ENCODE data around the gene LRP6.
A peak's percentile ranks its signal among the peaks of the same experiment; 100 is the strongest.

Gene LRP6

DNA sequence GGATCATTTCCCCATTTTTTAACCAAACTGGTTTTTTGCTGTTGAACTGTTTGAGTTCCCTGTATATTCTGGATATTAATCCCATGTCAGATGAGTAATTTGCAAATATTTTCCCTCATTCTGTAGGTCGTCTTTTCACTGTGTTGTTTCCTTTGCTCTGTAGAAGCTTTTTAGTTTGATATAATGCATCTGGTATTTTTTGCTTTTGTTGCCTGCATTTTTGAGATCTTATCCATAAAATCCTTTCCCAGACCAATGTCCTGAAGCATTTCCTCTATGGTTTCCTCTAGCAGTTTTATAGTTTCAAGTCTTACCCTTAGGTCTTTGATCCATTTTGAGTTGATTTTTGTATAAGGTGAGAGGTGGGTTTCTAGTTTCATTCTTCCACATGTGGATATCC is 71.3 kb downstream of the LRP6 start:
- H3K79me1 ChIP-seq (ENCODE audit: low read length) = no peaks in the 10 kb centered on the region
- H3K23ac ChIP-seq (ENCODE audit: low read length) = no peak overlapping the region
- no CpG with 5 or more reads among the region's 1 CpG for WGBS (ENCODE audit: extremely low coverage, insufficient coverage, insufficient read length)
- no peak overlapping the region for H3K4me2 ChIP-seq (ENCODE audit: low read length)
- no peak overlapping the region for H3K9ac ChIP-seq (ENCODE audit: low read length)
- H3K27ac ChIP-seq (ENCODE audit: low read depth, low read length) = no peak overlapping the region
- H2BK12ac ChIP-seq (ENCODE audit: low read length) = no peak overlapping the region
- H4K12ac ChIP-seq (ENCODE audit: low read depth, low read length) = no peak overlapping the region
- no peak overlapping the region for H4K8ac ChIP-seq (ENCODE audit: low read depth, low read length)
- H4K91ac ChIP-seq (ENCODE audit: low read depth, low read length) = no peak overlapping the region
- no peak overlapping the region for H2AK5ac ChIP-seq (ENCODE audit: low read length)
- H3K4me3 ChIP-seq (ENCODE audit: low read depth, low read length) = no peak overlapping the region
- no peaks in the 10 kb centered on the region for H3K4me1 ChIP-seq (ENCODE audit: control insufficient read depth in 1 of 2, insufficient read depth in 2 of 2, low read length in 2 of 2)
- peaks cover 3 to 5% of the 10 kb centered on the region in 2 experiments for H3K36me3 ChIP-seq (ENCODE audit: control insufficient read depth in 1 of 2, insufficient read depth in 2 of 2, low read length in 2 of 2)
- no peaks in the 10 kb centered on the region for H3K79me2 ChIP-seq (ENCODE audit: control insufficient read depth, insufficient read depth, low read length, poor library complexity)
- H3K18ac ChIP-seq (ENCODE audit: low read length) = no peak overlapping the region
- H3K14ac ChIP-seq (ENCODE audit: low read length) = no peak overlapping the region
- H3K27me3 ChIP-seq (ENCODE audit: insufficient read depth, low read length) = no peaks in the 10 kb centered on the region
- H3K4ac ChIP-seq (ENCODE audit: low read depth, low read length) = no peak overlapping the region
- DNase-seq = peak in 1 of 2 donors; percentile 28
- H2BK120ac ChIP-seq (ENCODE audit: insufficient read depth, low read length, poor library complexity) = no peak overlapping the region
- H2BK5ac ChIP-seq (ENCODE audit: low read depth, low read length, poor library complexity) = no peak overlapping the region
- no peaks in the 10 kb centered on the region for H3K9me3 ChIP-seq (ENCODE audit: insufficient read depth, low read depth, low read length)
- H2AFZ ChIP-seq (ENCODE audit: insufficient read depth, low read length, poor library complexity) = no peak overlapping the region

DNA sequence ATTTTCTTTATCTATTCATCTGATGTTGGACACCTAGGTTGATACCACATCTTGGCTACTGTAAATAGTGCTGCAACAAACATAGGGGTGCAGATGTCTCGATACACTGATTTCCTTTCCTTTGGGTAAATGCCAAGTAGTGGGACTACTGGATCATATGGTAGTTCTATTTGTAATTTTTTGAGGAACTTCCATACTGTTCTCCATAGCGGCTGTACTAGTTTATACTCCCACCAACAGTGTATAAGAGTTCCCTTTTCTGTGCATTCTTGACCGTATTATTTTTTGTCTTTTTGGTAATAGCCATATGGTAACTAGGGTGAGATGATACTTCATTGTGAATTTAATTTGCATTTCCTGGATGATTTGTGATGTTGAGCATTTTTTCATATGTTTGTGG is 71.8 kb downstream of the LRP6 start:
- no peak overlapping the region for H2AFZ ChIP-seq (ENCODE audit: insufficient read depth, low read length, poor library complexity)
- H2AK5ac ChIP-seq (ENCODE audit: low read length) = no peak overlapping the region
- no peaks in the 10 kb centered on the region for H3K79me1 ChIP-seq (ENCODE audit: low read length)
- H2BK120ac ChIP-seq (ENCODE audit: insufficient read depth, low read length, poor library complexity) = no peak overlapping the region
- H3K4me2 ChIP-seq (ENCODE audit: low read length) = no peak overlapping the region
- H4K12ac ChIP-seq (ENCODE audit: low read depth, low read length) = no peak overlapping the region
- H3K9ac ChIP-seq (ENCODE audit: low read length) = no peak overlapping the region
- H4K91ac ChIP-seq (ENCODE audit: low read depth, low read length) = no peak overlapping the region
- H3K23ac ChIP-seq (ENCODE audit: low read length) = no peak overlapping the region
- no peak overlapping the region for H3K14ac ChIP-seq (ENCODE audit: low read length)
- peaks cover 3 to 5% of the 10 kb centered on the region in 2 experiments for H3K36me3 ChIP-seq (ENCODE audit: control insufficient read depth in 1 of 2, insufficient read depth in 2 of 2, low read length in 2 of 2)
- DNase-seq = no peak
- WGBS (ENCODE audit: extremely low coverage, insufficient coverage, insufficient read length) = no CpG with 5 or more reads among the region's 3 CpGs
- H2BK12ac ChIP-seq (ENCODE audit: low read length) = no peak overlapping the region
- H3K4me1 ChIP-seq (ENCODE audit: control insufficient read depth in 1 of 2, insufficient read depth in 2 of 2, low read length in 2 of 2) = no peaks in the 10 kb centered on the region
- H3K4me3 ChIP-seq (ENCODE audit: low read depth, low read length) = no peak overlapping the region
- H2BK5ac ChIP-seq (ENCODE audit: low read depth, low read length, poor library complexity) = no peak overlapping the region
- H3K4ac ChIP-seq (ENCODE audit: low read depth, low read length) = no peak overlapping the region
- no peak overlapping the region for H4K8ac ChIP-seq (ENCODE audit: low read depth, low read length)
- H3K79me2 ChIP-seq (ENCODE audit: control insufficient read depth, insufficient read depth, low read length, poor library complexity) = no peaks in the 10 kb centered on the region
- H3K27ac ChIP-seq (ENCODE audit: low read depth, low read length) = no peak overlapping the region
- H3K18ac ChIP-seq (ENCODE audit: low read length) = no peak overlapping the region
- no peaks in the 10 kb centered on the region for H3K27me3 ChIP-seq (ENCODE audit: insufficient read depth, low read length)
- H3K9me3 ChIP-seq (ENCODE audit: insufficient read depth, low read depth, low read length) = no peaks in the 10 kb centered on the region

DNA sequence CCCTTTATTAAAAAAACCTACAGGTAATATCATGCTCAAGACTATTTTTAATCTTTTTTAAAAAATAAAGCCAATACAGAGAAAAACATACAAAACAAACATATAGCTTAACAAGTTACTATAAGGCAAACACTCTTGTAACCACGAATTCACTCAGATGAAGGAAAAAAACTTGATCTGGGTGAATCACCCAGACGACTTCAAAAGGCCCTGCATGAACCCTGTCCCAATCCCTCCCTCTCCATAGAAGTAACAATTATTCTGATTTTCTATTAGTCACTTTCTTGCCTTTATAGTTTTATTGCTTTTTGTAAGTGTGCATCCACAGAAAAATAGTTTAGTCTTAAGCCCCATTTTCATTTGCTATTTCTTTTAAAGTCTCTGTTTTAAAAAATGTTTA is 72.6 kb downstream of the LRP6 start:
- Histone ChIP-seq H3K79me2 (ENCODE audit: control insufficient read depth, insufficient read depth, low read length, poor library complexity) (no peaks in the 10 kb centered on the region), H4K91ac (ENCODE audit: low read depth, low read length) (no peak overlapping the region), H3K27ac (ENCODE audit: low read depth, low read length) (no peak overlapping the region), H4K12ac (ENCODE audit: low read depth, low read length) (no peak overlapping the region), H3K14ac (ENCODE audit: low read length) (no peak overlapping the region), H2AK5ac (ENCODE audit: low read length) (no peak overlapping the region), H3K9ac (ENCODE audit: low read length) (no peak overlapping the region), H3K23ac (ENCODE audit: low read length) (no peak overlapping the region), H3K27me3 (ENCODE audit: insufficient read depth, low read length) (no peaks in the 10 kb centered on the region), H2AFZ (ENCODE audit: insufficient read depth, low read length, poor library complexity) (no peak overlapping the region), H3K36me3 (ENCODE audit: control insufficient read depth in 1 of 2, insufficient read depth in 2 of 2, low read length in 2 of 2) (peaks cover 3 to 5% of the 10 kb centered on the region in 2 experiments), H2BK12ac (ENCODE audit: low read length) (no peak overlapping the region), H3K79me1 (ENCODE audit: low read length) (no peaks in the 10 kb centered on the region), H3K4ac (ENCODE audit: low read depth, low read length) (no peak overlapping the region), H3K9me3 (ENCODE audit: insufficient read depth, low read depth, low read length) (no peaks in the 10 kb centered on the region), H3K18ac (ENCODE audit: low read length) (no peak overlapping the region), H2BK5ac (ENCODE audit: low read depth, low read length, poor library complexity) (no peak overlapping the region), H3K4me2 (ENCODE audit: low read length) (no peak overlapping the region), H3K4me1 (ENCODE audit: control insufficient read depth in 1 of 2, insufficient read depth in 2 of 2, low read length in 2 of 2) (no peaks in the 10 kb centered on the region), H2BK120ac (ENCODE audit: insufficient read depth, low read length, poor library complexity) (no peak overlapping the region), H3K4me3 (ENCODE audit: low read depth, low read length) (no peak overlapping the region), H4K8ac (ENCODE audit: low read depth, low read length) (no peak overlapping the region)
- WGBS (ENCODE audit: extremely low coverage, insufficient coverage, insufficient read length) = no CpG with 5 or more reads among the region's 2 CpGs
- DNase-seq = no peak

DNA sequence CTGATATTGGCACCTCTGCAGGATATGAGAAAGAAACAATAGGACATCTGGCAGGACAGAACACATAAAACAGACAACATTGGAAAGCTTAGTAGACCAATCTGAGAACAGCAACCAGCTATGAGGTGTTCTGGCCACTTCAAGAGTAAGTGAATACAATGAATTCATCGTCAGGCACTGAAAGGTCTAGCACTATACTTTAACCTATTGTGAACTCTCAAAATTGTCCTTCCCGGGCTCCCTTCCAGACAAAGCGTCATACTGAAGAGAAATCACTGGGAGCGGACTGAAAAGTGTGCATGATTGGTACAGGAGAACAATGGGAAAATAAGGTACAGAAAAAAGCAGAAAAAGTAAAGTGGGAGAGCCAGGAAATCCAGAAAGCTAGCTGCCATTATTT is 75.8 kb downstream of the LRP6 start:
- Histone ChIP-seq H3K4me2 (ENCODE audit: low read length) (no peak overlapping the region), H3K27ac (ENCODE audit: low read depth, low read length) (no peak overlapping the region), H3K36me3 (ENCODE audit: control insufficient read depth in 1 of 2, insufficient read depth in 2 of 2, low read length in 2 of 2) (no peaks in the 10 kb centered on the region), H3K79me2 (ENCODE audit: control insufficient read depth, insufficient read depth, low read length, poor library complexity) (no peaks in the 10 kb centered on the region), H2AK5ac (ENCODE audit: low read length) (no peak overlapping the region), H4K12ac (ENCODE audit: low read depth, low read length) (no peak overlapping the region), H4K8ac (ENCODE audit: low read depth, low read length) (no peak overlapping the region), H3K79me1 (ENCODE audit: low read length) (no peaks in the 10 kb centered on the region), H3K4ac (ENCODE audit: low read depth, low read length) (no peak overlapping the region), H2BK5ac (ENCODE audit: low read depth, low read length, poor library complexity) (no peak overlapping the region), H2BK120ac (ENCODE audit: insufficient read depth, low read length, poor library complexity) (no peak overlapping the region), H3K9ac (ENCODE audit: low read length) (no peak overlapping the region), H3K18ac (ENCODE audit: low read length) (no peak overlapping the region), H2BK12ac (ENCODE audit: low read length) (no peak overlapping the region), H4K91ac (ENCODE audit: low read depth, low read length) (no peak overlapping the region), H3K14ac (ENCODE audit: low read length) (no peak overlapping the region), H3K9me3 (ENCODE audit: insufficient read depth, low read depth, low read length) (no peaks in the 10 kb centered on the region), H3K4me3 (ENCODE audit: low read depth, low read length) (no peak overlapping the region), H3K23ac (ENCODE audit: low read length) (no peak overlapping the region), H2AFZ (ENCODE audit: insufficient read depth, low read length, poor library complexity) (no peak overlapping the region), H3K4me1 (ENCODE audit: control insufficient read depth in 1 of 2, insufficient read depth in 2 of 2, low read length in 2 of 2) (no peaks in the 10 kb centered on the region), H3K27me3 (ENCODE audit: insufficient read depth, low read length) (no peaks in the 10 kb centered on the region)
- no peak for DNase-seq
- no CpG with 5 or more reads among the region's 4 CpGs for WGBS (ENCODE audit: extremely low coverage, insufficient coverage, insufficient read length)
